ENCODE measurements around the gene USP27X.

GRCh38 chrX:49856819-49857218 lies 22.5 kb upstream of the USP27X start:
- TF ChIP-seq POLR2A (IDR thresholded peaks at IDR 0.05) (no peak), EP300 (IDR thresholded peaks at IDR 0.05) (no peak), CTCF (IDR thresholded peaks at IDR 0.05) (no peak)

Data from tibial nerve (tissue), 4 donors.